ENCODE measurements around the gene OBP2A.

- TF ChIP-seq CTCF (optimal IDR thresholded peaks at IDR 0.05 in 1 of 3, IDR thresholded peaks at IDR 0.05 in 1 of 3, conservative IDR thresholded peaks at IDR 0.05 in 1 of 3; ENCODE audit: extremely low read depth in 1 of 3, insufficient read depth in 2 of 3, low read length in 3 of 3) (no peak), EZH2 (IDR thresholded peaks at IDR 0.05; ENCODE audit: low read length) (no peak)
Measured at GRCh38 chr9:135520916-135521607, 24.9 kb upstream of the OBP2A start, which contains the start of gene LCN1.
